ENCODE measurements around the gene GNG12. TPM values are rescaled to one million over a fixed set of nuclear protein-coding genes. Genes with fewer than 3 reads are reported as not detected.

Gene GNG12
- total RNA-seq, 1 donor from 2014 or later = 18.5 TPM

DNA sequence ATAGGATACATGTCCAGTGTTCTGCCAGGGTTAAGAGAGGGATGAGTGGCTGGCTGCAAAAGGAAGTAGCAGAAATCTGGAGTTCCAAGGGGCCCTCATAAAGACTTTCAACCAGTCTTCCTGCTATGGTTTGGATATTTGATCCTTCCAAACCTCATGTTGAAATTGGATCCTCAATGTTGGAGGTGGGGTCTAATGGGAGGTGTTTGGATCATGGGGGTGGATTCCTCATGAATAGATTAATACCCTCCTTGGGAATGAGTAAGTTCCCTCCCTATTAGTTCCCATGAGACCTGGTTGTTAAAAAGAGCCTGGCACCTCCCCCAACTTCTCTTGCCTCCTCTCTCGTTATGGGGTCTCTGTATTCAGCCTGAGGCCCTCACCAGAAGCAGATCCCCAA is 10.1 kb upstream of the GNG12 start:
- DNase-seq (ENCODE audit: low read depth, low spot score) = no peak
- Mint-ChIP-seq H3K4me3 (no peak overlapping the region), H3K36me3 (ENCODE audit: low read depth) (no peaks in the 10 kb centered on the region), H3K27me3 (ENCODE audit: low read depth) (peaks cover 7% of the 10 kb centered on the region), H3K9me3 (no peaks in the 10 kb centered on the region), H3K27ac (ENCODE audit: unreplicated experiment) (no peak overlapping the region), H3K4me1 (no peaks in the 10 kb centered on the region)
- TF ChIP-seq, protein P1, sequence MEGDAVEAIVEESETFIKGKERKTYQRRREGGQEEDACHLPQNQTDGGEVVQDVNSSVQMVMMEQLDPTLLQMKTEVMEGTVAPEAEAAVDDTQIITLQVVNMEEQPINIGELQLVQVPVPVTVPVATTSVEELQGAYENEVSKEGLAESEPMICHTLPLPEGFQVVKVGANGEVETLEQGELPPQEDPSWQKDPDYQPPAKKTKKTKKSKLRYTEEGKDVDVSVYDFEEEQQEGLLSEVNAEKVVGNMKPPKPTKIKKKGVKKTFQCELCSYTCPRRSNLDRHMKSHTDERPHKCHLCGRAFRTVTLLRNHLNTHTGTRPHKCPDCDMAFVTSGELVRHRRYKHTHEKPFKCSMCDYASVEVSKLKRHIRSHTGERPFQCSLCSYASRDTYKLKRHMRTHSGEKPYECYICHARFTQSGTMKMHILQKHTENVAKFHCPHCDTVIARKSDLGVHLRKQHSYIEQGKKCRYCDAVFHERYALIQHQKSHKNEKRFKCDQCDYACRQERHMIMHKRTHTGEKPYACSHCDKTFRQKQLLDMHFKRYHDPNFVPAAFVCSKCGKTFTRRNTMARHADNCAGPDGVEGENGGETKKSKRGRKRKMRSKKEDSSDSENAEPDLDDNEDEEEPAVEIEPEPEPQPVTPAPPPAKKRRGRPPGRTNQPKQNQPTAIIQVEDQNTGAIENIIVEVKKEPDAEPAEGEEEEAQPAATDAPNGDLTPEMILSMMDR (conservative IDR thresholded peaks at IDR 0.05) = no peak

DNA sequence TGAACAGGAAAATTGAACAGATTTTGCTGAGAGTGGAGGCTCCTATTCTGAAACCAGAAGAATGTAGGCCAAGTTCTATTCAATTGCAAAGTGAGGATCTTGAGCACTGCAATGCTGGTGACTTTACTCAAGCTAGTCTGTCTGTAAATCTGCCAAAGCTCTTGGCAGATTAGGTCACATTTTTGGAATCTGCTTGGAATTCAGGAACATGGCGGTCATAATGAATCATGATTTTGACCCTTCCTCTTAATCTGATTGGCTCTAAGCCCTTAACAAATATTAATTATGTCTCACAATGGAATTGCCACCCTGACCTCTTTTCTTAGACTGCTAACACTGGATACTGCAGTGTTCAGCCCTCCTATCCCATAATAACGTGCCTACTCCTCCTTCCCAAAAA is 7.2 kb upstream of the GNG12 start:
- Mint-ChIP-seq H3K27ac (ENCODE audit: unreplicated experiment) (no peak overlapping the region), H3K36me3 (ENCODE audit: low read depth) (no peaks in the 10 kb centered on the region), H3K27me3 (ENCODE audit: low read depth) (peaks cover 27% of the 10 kb centered on the region), H3K4me3 (no peak overlapping the region), H3K9me3 (no peaks in the 10 kb centered on the region), H3K4me1 (no peaks in the 10 kb centered on the region)
- DNase-seq (ENCODE audit: low read depth, low spot score) = no peak
- TF ChIP-seq, protein P1 (conservative IDR thresholded peaks at IDR 0.05) = no peak

DNA sequence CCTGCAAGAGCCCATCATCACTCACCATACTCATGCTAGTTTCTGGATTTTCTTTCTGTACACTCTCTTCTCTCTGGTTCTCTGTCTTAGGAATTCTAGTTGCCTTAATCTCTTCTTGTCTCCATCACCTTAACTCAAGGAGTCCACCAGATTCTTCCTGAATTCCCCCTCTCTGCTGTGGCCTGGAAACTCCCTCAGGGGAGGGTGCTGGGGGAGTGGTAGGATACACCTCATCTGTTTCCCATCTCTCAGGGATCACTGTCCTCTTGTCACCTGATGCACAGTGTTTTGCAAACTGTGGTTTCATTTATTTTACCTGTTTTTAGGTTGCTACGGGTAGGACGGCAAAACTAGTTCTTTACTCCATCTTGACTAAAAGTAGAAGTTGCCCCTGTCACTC is 6.6 kb upstream of the GNG12 start:
- H3K4me3 Mint-ChIP-seq = no peak overlapping the region
- no peaks in the 10 kb centered on the region for H3K36me3 Mint-ChIP-seq (ENCODE audit: low read depth)
- H3K27ac Mint-ChIP-seq (ENCODE audit: unreplicated experiment) = no peak overlapping the region
- no peaks in the 10 kb centered on the region for H3K9me3 Mint-ChIP-seq
- no peaks in the 10 kb centered on the region for H3K4me1 Mint-ChIP-seq
- TF ChIP-seq, protein P1 (conservative IDR thresholded peaks at IDR 0.05) = no peak
- H3K27me3 Mint-ChIP-seq (ENCODE audit: low read depth) = peaks cover 30% of the 10 kb centered on the region
- DNase-seq (ENCODE audit: low read depth, low spot score) = no peak

DNA sequence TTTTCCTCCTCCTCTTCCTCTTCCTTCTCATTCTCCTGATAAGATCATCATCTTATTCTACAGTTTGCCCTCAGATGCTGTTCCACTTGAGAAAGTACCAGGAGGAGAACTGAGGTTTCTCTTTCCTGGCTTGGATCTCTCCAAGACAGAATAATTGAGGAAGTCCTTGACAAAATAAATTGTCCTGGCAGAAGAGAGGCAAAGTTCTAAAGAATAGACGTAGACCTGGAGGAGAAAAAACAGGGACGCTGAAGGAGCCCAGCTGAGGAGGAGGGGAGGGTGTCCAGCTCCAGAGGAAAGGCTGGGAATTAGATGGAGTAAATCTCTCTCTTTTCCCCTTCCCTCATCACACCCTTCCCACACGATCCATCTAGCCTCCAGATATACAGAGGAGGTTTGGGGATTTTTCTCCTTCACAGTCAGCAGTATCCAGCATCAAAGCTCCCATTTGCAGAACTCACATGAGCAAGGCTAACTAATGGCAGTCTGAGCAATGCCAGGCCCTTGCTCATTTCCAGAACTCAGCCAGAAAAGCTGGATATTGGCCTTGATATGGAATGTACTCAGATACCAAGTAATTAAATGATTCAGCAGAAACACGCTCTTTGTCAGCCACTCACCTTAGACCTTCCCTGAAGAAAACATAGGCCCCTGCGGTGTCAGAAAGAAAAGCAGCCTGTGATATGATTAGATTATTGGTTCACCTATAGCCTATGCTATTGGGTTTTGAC is 5.1 kb upstream of the GNG12 start:
- H3K4me1 Mint-ChIP-seq = no peaks in the 10 kb centered on the region
- no peak overlapping the region for H3K4me3 Mint-ChIP-seq
- peaks cover 43% of the 10 kb centered on the region for H3K27me3 Mint-ChIP-seq (ENCODE audit: low read depth)
- no peaks in the 10 kb centered on the region for H3K9me3 Mint-ChIP-seq
- no peak overlapping the region for H3K27ac Mint-ChIP-seq (ENCODE audit: unreplicated experiment)
- DNase-seq (ENCODE audit: low read depth, low spot score) = no peak
- TF ChIP-seq, protein P1 (conservative IDR thresholded peaks at IDR 0.05) = no peak
- H3K36me3 Mint-ChIP-seq (ENCODE audit: low read depth) = no peaks in the 10 kb centered on the region

DNA sequence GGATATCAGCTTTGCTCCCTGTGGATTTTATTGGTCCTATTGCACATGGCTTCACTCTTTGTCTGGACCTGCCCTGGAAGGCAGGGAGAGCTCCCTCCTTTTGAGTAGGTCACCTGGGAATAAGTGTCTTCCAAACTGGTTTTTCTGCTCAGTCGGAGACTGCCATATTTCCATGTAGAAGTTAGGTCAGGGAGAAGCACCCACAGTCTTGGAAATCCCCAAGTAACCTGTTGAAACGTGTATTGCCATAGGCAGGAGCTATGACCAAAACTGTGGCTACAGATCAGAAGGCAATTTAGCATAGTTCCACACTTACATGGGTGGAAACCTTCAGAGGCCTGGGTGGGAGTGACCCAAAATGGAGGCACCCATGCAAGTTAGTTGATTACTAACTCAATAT is 3.5 kb upstream of the GNG12 start:
- Mint-ChIP-seq H3K36me3 (ENCODE audit: low read depth) (no peaks in the 10 kb centered on the region), H3K4me1 (peaks cover 7% of the 10 kb centered on the region), H3K4me3 (no peak overlapping the region), H3K27ac (ENCODE audit: unreplicated experiment) (no peak overlapping the region), H3K27me3 (ENCODE audit: low read depth) (peaks cover 52% of the 10 kb centered on the region), H3K9me3 (no peaks in the 10 kb centered on the region)
- TF ChIP-seq, protein P1 (conservative IDR thresholded peaks at IDR 0.05) = no peak
- no peak for DNase-seq (ENCODE audit: low read depth, low spot score)

All from neural crest cell (in vitro differentiated cells).